ENCODE measurements around the gene PKP2. TPM values are rescaled to one million over a fixed set of nuclear protein-coding genes. Genes with fewer than 3 reads are reported as not detected.
"Not testable (repeated sequence)": the region's sequence is repeated elsewhere in the genome, so short reads cannot be mapped to it uniquely, and the experiment has no call there.

PKP2 gene
- total RNA-seq, 1 donor from 2014 or later, result 25.3 TPM

DNA sequence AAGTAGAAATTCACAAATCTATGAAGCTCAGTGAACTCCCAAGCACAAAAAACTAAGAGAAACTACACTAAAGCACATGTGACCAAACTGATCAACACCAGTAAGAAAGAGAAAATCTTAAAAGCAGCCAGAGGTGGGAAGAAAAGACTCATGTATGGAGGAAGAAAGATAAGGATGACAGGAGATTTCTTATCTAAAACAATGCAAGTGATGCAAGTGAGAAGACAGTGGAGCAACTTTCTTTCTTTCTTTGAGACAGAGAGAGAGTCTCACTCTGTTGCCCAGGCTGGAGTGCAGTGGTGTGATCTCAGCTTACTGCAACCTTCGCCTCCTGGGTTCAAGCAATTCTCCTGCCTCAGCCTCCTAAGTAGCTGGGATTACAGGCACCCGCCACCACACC, 34.9 kb downstream of the PKP2 start:
- not testable (repeated sequence) for DNase-seq (ENCODE audit: low spot score)

- DNase-seq (ENCODE audit: low spot score), result no peak
These were observed 36.4 kb downstream of the PKP2 start for GRCh38 chr12:32860192-32860591.

DNA sequence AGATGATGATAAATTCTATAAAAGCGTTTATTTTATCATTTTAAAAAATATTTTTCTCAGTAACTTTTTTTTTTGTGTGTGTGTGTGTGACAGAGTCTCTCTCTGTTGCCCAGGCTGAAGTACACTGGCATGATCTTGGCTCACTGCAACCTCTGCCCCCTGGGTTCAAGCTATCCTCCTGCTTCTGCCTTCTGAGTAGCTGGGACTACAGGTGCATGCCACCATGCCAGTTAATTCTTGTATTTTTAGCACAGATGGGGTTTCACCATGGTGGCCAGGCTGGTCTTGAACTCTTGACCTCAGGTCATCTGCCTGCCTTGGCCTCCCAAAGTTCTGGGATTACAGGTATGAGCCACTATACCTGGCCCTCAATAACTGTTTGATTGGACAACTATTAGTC, 37.2 kb downstream of the PKP2 start:
- DNase-seq (ENCODE audit: low spot score), result no peak

DNA sequence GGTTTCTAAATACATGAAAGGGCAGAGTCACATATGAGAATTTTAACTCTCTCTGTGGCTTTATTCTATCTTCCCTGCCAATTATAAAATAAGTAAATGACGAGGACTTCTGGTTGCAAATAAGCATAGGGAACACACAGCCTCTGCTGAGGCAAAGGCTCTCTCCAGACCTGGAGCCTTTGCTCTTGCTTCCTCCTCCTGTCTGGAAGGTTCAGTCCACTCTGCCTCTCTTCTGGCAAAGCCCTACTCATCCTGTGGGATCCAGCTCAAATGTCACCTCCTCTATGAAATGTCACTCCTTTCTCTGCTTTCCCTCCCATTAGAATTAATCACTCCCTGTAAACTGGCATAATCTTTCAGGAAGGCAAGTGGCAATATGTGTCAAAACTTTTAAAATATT, 41.9 kb downstream of the PKP2 start:
- DNase-seq (ENCODE audit: low spot score), result no peak

DNA sequence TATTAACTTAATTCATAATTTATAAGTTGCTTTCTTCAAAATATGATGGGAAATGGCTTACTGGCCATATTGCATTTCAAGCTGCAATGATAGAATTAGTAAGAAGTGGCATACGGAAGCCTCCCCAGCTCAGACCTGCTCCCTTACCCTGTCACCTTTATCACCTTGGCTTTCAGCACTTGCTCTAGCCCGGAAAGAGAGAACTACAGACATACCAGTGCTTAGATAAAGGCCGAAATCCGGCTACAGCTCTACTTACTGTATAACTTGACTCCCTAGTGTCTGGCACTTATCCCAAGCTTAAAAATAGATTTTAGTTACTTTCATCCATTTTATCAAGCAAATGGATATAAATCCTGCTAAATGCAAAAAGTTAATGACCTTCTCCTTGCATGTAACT, 42.5 kb downstream of the PKP2 start:
- no peak for DNase-seq (ENCODE audit: low spot score)

DNA sequence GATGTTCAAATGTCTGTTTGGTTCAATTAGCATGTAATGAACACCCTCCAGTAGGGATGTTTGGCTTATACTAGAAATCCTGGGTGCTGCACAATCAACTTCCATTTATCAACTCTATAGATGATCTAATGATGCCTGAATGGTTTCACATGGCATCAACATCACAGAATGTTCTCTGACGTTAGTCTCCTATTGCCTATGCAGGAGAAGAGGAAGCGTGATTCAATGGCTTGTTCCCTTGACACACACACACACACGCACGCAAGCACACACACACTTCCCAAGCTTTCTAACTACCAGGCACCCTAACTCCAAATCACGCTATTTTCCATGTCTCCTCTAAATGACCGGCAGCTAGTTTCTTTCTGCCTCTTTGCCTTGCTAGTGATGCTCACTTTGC, 49.3 kb downstream of the PKP2 start:
- DNase-seq (ENCODE audit: low spot score), result no peak

DNA sequence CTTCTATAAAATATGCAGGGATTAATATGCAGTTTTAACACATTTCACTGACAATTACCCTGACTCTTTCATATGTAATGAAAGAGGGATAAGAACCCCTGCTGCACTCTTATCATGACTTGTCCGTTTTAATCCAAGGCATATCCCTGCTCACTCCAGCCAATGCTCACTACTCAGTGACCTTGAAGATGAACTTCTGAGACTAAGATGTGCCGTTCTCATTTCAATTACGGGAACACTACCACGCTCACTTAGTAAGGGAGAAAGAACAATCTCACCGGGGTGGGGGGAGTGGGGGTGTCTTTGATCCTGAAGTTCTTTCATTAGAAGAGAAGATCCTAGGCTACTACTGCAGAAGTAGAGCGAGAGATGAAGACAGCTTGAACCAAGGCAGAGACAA, 50.5 kb downstream of the PKP2 start:
- no peak for DNase-seq (ENCODE audit: low spot score)

GRCh38 chr12:32843528-32844095, 53.0 kb downstream of the PKP2 start:
- no peak for DNase-seq (ENCODE audit: low spot score)

GRCh38 chr12:32841061-32841460, 55.5 kb downstream of the PKP2 start:
- no peak for DNase-seq (ENCODE audit: low spot score)

GRCh38 chr12:32839828-32840227, 56.7 kb downstream of the PKP2 start:
- DNase-seq (ENCODE audit: low spot score), result no peak

DNA sequence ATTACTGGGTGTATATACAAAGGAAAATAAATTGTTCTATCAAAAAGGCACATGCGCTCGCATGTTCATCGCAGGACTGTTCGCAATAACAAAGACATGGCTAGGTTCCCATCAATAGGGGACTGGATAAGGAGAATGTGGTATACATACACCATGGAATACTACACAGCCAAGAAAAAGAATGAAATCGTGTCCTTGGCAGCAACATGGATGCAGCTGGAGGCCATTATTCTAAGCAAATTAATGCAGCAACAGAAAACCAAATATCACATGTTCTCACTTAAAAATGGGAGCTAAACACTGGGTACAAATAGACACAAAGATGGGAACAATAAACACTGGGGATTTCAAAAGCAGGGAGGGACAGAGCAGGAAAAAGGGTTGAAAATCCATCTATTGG, 58.6 kb downstream of the PKP2 start:
- no peak for DNase-seq (ENCODE audit: low spot score)

DNA sequence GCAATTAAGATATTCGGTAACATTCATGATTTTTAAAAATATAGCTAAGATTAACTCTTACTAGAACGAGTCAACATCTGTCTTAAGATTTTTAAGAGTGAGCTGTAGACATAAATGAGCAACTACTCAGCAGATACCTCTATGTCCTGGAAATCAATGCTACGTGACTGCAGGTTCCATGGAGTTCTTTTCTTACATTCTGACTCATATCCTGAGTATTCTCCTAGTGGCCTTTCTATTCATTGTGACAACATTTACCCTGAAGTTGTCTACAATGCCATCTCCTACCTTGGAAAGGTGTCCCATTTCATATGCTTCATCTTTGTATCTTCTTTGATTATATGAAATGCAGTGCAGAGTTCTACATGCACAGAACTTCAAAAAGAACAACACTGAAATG, 59.9 kb downstream of the PKP2 start:
- DNase-seq (ENCODE audit: low spot score), result no peak

- DNase-seq (ENCODE audit: low spot score), result no peak
These were observed 62.5 kb downstream of the PKP2 start for GRCh38 chr12:32834122-32834521.

DNA sequence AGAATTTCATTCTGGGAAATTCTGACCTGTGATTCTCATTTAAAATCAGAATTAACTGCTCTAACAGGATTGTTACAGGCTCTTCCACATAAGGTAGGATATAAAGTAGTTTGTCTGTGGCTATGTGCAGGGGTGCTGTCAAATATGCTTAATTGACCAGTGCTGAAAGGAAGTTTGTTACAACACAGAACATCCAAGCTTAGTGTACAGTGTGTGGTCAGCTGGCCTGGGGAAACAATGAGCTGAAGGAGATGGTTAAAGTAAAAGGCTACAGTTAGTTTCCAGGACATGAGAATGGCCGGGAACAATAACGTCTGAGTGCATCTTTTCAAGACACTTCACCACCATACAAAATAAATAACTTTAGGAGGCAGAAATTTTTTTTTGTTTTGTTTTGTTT, 68.0 kb downstream of the PKP2 start:
- DNase-seq (ENCODE audit: low spot score), result no peak

- DNase-seq (ENCODE audit: low spot score), result no peak
These were observed 68.5 kb downstream of the PKP2 start for GRCh38 chr12:32828120-32828519.

GRCh38 chr12:32826807-32827412, 69.7 kb downstream of the PKP2 start:
- DNase-seq (ENCODE audit: low spot score), result no peak

DNA sequence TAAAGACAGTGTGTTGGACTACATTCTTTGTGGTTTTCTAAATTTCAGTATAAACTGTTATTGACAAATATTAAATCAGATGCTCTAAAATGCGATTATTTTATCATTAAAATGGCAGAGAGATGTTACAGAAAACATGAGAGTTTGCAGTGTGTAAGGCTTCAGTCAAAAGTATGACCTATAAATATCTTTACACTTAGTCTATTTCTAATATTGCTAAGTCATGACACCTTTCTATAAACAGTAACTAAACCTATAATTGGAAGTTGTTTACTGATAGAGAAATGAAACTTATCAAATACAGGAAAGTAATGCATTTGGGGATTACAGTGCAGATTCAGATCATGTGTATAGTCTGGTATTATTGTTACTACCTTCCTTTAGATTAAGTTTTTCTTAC, 72.0 kb downstream of the PKP2 start:
- DNase-seq (ENCODE audit: low spot score), result no peak

DNA sequence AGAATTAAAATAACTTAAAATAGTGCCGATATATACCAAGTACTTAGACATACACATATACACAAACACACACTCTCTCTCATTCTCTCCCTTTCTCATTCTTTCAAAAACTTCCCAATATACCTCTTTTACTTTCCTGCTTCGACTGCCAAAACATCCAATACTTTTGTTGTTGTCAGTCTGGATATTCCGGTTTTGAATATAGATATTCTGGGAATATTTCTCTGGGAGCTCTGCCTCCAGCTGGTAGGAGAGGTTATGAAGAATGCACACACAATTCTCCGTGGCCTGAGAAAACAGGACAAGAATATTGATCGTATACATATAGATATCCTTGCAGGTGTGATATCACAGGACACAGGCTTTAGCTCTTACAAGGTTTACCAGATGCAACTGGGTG, 74.2 kb downstream of the PKP2 start:
- no peak for DNase-seq (ENCODE audit: low spot score)

- DNase-seq (ENCODE audit: low spot score), result no peak
These were observed 74.9 kb downstream of the PKP2 start for GRCh38 chr12:32821710-32822109.

DNA sequence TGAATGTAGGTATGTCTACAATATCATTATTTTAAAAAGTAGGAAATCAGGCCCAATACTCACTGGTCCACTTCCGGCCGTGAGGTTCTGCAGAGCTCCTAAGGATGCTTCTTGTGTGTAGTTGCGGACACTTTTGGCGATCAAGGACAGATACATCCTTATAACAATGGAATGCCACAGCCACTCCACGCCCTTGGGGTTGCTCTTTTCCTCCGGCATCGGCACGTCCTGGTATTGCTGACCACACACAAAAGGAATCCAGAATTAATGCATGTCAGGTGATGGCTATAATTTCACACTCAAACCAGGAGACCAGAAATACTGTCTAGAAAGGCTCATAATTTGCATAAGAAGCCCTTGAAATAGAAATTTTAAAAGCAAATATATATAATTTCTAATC, 75.3 kb downstream of the PKP2 start:
- no peak for DNase-seq (ENCODE audit: low spot score)

DNA sequence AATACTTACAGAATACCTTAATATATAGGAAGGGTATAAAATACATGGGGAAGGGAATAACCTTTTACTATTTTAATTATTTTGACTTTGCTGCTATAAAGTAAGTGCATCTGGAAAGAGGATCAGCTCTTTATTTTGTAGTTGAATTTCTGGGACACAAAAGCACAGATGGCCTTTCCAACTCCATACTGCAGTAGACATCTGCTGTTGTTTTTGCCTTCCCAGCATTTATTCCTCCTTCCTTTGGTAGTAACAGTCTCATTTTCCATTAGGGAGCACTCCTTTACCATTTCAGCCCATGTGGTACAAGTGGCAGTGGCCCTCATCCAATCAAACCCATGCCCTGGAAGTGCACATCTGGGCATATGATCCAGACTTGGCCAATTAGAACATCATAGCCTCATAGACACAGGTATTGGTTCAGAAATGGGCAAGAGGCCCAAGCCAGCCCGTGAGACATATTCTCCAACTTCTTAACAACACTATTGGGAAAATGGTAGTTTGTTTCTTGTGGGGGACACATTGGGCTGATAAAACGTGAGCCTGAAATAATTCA, 76.1 kb downstream of the PKP2 start:
- no peak for DNase-seq (ENCODE audit: low spot score)

GRCh38 chr12:32819424-32819823, 77.2 kb downstream of the PKP2 start:
- no peak for DNase-seq (ENCODE audit: low spot score)

GRCh38 chr12:32811686-32812392, 84.7 kb downstream of the PKP2 start:
- DNase-seq (ENCODE audit: low spot score), result no peak

Measured in ureter (tissue), 1 donor.